HepG2 (cell line): ENCODE results near the gene LINC00237. TPM values are rescaled to one million over a fixed set of nuclear protein-coding genes. Genes with fewer than 3 reads are reported as not detected.

Source experiments
- ATAD3A ChIP-seq: sonication (generic); formaldehyde crosslinking; IDR thresholded peaks from 2 replicates; pipeline ENCODE4 v1.4.0; 2020; ENCODE audit warnings: missing genetic modification reagents
- CBX1 ChIP-seq: IDR thresholded peaks from one replicate; pipeline ENCODE4 v1.6.1; 2016; ENCODE audit warnings: antibody characterized with exemption, low read depth
- CEBPZ ChIP-seq: IDR thresholded peaks from 2 replicates; pipeline ENCODE4 v1.6.1; 2012; ENCODE audit warnings: low read length, improper control_type of control experiment
- ELF3 ChIP-seq: IDR thresholded peaks from 2 replicates; pipeline ENCODE4 v1.6.1; 2016; ENCODE audit warnings: missing genetic modification reagents, missing compliant biosample characterization
- HES4 ChIP-seq: sonication (generic); formaldehyde crosslinking; IDR thresholded peaks from 2 replicates; pipeline ENCODE4 v1.9.0; 2021; ENCODE audit warnings: mild to moderate bottlenecking, missing genetic modification reagents, borderline replicate concordance
- JUN ChIP-seq: sonication (generic); formaldehyde crosslinking; IDR thresholded peaks from 2 replicates; pipeline ENCODE4 v1.4.0; 2020; ENCODE audit warnings: mild to moderate bottlenecking, missing genetic modification reagents
- MIER3 ChIP-seq: IDR thresholded peaks from 2 replicates; pipeline ENCODE4 v1.6.1; 2016; ENCODE audit warnings: missing compliant biosample characterization, borderline replicate concordance
- POGZ ChIP-seq: sonication (generic); formaldehyde crosslinking; IDR thresholded peaks from 2 replicates; pipeline ENCODE4 v1.4.0; 2020; ENCODE audit warnings: mild to moderate bottlenecking, missing genetic modification reagents
- POLR2AphosphoS5 ChIP-seq: IDR thresholded peaks from 2 replicates; pipeline ENCODE4 v1.6.1; 2012; ENCODE audit warnings: low read depth, low read length
- PRDM4 ChIP-seq: sonication (generic); formaldehyde crosslinking; IDR thresholded peaks from 2 replicates; pipeline ENCODE4 v1.9.0; 2021; ENCODE audit warnings: missing genetic modification reagents, borderline replicate concordance
- SMC3 ChIP-seq: IDR thresholded peaks from 2 replicates; pipeline ENCODE4 v1.6.1; 2011; ENCODE audit warnings: low read length, improper control_type of control experiment
- TAF15 ChIP-seq: fragments of 200-400 bp; formaldehyde crosslinking; IDR thresholded peaks from one replicate; pipeline ENCODE4 v1.6.1; 2018; ENCODE audit warnings: mild to moderate bottlenecking, low read depth, low read length; ENCODE audit not compliant: poor library complexity, severe bottlenecking
- TRIM24 ChIP-seq: sonication (generic); formaldehyde crosslinking; IDR thresholded peaks from 2 replicates; pipeline ENCODE4 v1.8.0; 2022; ENCODE audit warnings: mild to moderate bottlenecking, missing genetic modification reagents
- ZBTB43 ChIP-seq: sonication (generic); formaldehyde crosslinking; conservative IDR thresholded peaks from 2 replicates; pipeline ENCODE4 v1.4.0; 2020; ENCODE audit warnings: missing genetic modification reagents
- ZBTB8A ChIP-seq: sonication (generic); formaldehyde crosslinking; IDR thresholded peaks from 2 replicates; pipeline ENCODE4 v1.4.0; 2020; ENCODE audit warnings: mild to moderate bottlenecking, low read depth, missing genetic modification reagents, borderline replicate concordance
- ZFP36 ChIP-seq: fragments of 150-350 bp; IDR thresholded peaks from 2 replicates; pipeline ENCODE4 v1.6.1; 2018; ENCODE audit warnings: borderline replicate concordance, low read length, low read depth; ENCODE audit not compliant: partially characterized antibody
- ZFP36L2 ChIP-seq: sonication (generic); formaldehyde crosslinking; IDR thresholded peaks from 2 replicates; pipeline ENCODE4 v1.4.0; 2020; ENCODE audit warnings: missing genetic modification reagents
- ZNF225 ChIP-seq: sonication (generic); formaldehyde crosslinking; IDR thresholded peaks from 2 replicates; pipeline ENCODE4 v1.4.0; 2020; ENCODE audit warnings: mild to moderate bottlenecking, missing genetic modification reagents
- ZNF343 ChIP-seq: sonication (generic); formaldehyde crosslinking; IDR thresholded peaks from 2 replicates; pipeline ENCODE4 v1.4.0; 2020; ENCODE audit warnings: mild to moderate bottlenecking, missing genetic modification reagents
- ZNF383 ChIP-seq: sonication (generic); formaldehyde crosslinking; IDR thresholded peaks from 2 replicates; pipeline ENCODE4 v1.4.0; 2020; ENCODE audit warnings: missing genetic modification reagents, mild to moderate bottlenecking, borderline replicate concordance
- ZNF546 ChIP-seq: sonication (generic); formaldehyde crosslinking; conservative IDR thresholded peaks from 2 replicates; pipeline ENCODE4 v1.8.1; 2023; ENCODE audit warnings: mild to moderate bottlenecking, missing genetic modification reagents
- ZNF772 ChIP-seq: sonication (generic); formaldehyde crosslinking; IDR thresholded peaks from 2 replicates; pipeline ENCODE4 v1.5.0; 2020; ENCODE audit warnings: mild to moderate bottlenecking, missing genetic modification reagents
- ZNF850 ChIP-seq: sonication (generic); formaldehyde crosslinking; conservative IDR thresholded peaks from 2 replicates; pipeline ENCODE4 v1.9.0; 2021; ENCODE audit warnings: mild to moderate bottlenecking, missing genetic modification reagents
- ZNF879 ChIP-seq: sonication (generic); formaldehyde crosslinking; IDR thresholded peaks from 2 replicates; pipeline ENCODE4 v1.8.1; 2023; ENCODE audit warnings: missing genetic modification reagents
- ZSCAN25 ChIP-seq: sonication (generic); formaldehyde crosslinking; IDR thresholded peaks from 2 replicates; pipeline ENCODE4 v1.8.0; 2022; ENCODE audit warnings: mild to moderate bottlenecking, missing genetic modification reagents
- polyA plus RNA-seq, 8 experiments: library from polyadenylated mRNA; depleted of rRNA in 3 of 8; stranded (reverse) in 7 of 8; unstranded in 1 of 8; fragments of >200 nt; fragmentation: Illumina TruSeq in 4 of 8; extraction: Trizol in 4 of 8; gene quantifications; 2 replicates each; pipeline versions ENCODE4 v1.2.1 to v1.2.3, GENCODE V29; 2011 to 2016; ENCODE audit warnings: low read depth in 4 of 8, missing spikeins in 1 of 8, mixed read lengths in 1 of 8; ENCODE audit not compliant: insufficient read depth in 1 of 8
- total RNA-seq, 5 experiments: library from RNA; depleted of rRNA; stranded (reverse); fragments of >200 nt; fragmentation: Illumina TruSeq; extraction: Trizol; gene quantifications; 2 replicates each; pipeline ENCODE4 v1.2.3, GENCODE V29; 2016; ENCODE audit warnings: low read depth in 1 of 5

LINC00237 gene
- total and polyA plus RNA-seq, 2 of the 13 experiments (the other 11 are each of a cell fraction or from before 2014, with no cell fraction given): not detected

GRCh38 chr20:21134883-21135493 is 28.8 kb upstream of the LINC00237 start (continued):
- no peak for TF ChIP-seq ZNF879 (CRISPR knock-in tag)
- peak; percentile 87; the same call in 1 of the 2 replicates for TF ChIP-seq JUN (CRISPR knock-in tag)
- TF ChIP-seq CEBPZ: no peak
- peak; percentile 97; the same call in 1 of the 2 replicates for TF ChIP-seq MIER3 (CRISPR knock-in tag)
- TF ChIP-seq POGZ: peak; percentile 76
- no peak for TF ChIP-seq ZNF225 (CRISPR knock-in tag)
- no peak for TF ChIP-seq ZFP36
- no peak for TF ChIP-seq ZNF383
- 0 out of 2 replicates have a peak, but pooled peaks have one; percentile 32 for TF ChIP-seq SMC3
- TF ChIP-seq TAF15: no peak
- no peak for TF ChIP-seq POLR2AphosphoS5
- 0 out of 2 replicates have a peak, but pooled peaks have one; percentile 49 for TF ChIP-seq ZNF343
- no peak for TF ChIP-seq ZNF772 (CRISPR knock-in tag)
- peak; percentile 73; the same call in 1 of the 2 replicates for TF ChIP-seq ZSCAN25 (CRISPR knock-in tag)
- TF ChIP-seq HES4 (CRISPR knock-in tag): no peak
- TF ChIP-seq TRIM24: 0 out of 2 replicates have a peak, but pooled peaks have one; percentile 54
- TF ChIP-seq ZNF546: no peak
- TF ChIP-seq ATAD3A (CRISPR knock-in tag): no peak
- no peak for TF ChIP-seq CBX1
- TF ChIP-seq PRDM4 (CRISPR knock-in tag): no peak
- TF ChIP-seq ZBTB8A (CRISPR knock-in tag): no peak
- peak; percentile 75; the same call in 1 of the 2 replicates for TF ChIP-seq ZFP36L2 (CRISPR knock-in tag)
- TF ChIP-seq ZBTB43 (CRISPR knock-in tag): peak; percentile 94
- TF ChIP-seq ELF3 (CRISPR knock-in tag): peak; percentile 94
- TF ChIP-seq ZNF850 (CRISPR knock-in tag): no peak
